Upper lobe of left lung (tissue), 6 donors: ENCODE data around the gene PIK3R6. TPM values are rescaled to one million over a fixed set of nuclear protein-coding genes. Genes with fewer than 3 reads are reported as not detected.

Experiments
- ATAC-seq, 2 donors: fragments of 200-7000 bp; cut with Tn5 transposase; one replicate each; pipeline ENCODE4 v1.9.1; 2022; ENCODE audit warnings: mild to moderate bottlenecking in 2 of 2, moderate library complexity in 2 of 2; ENCODE audit not compliant: low FRiP score in 2 of 2
- DNase-seq, 2 donors: peaks; one replicate each; pipeline ENCODE4 v3.0.0-alpha.2; 2019 to 2020
- H3K27ac ChIP-seq, 4 donors: fragments of 200-600 bp; sonication (generic); one replicate each; pipeline ENCODE4 v1.5.1; 2016 to 2019
- H3K27me3 ChIP-seq, 4 donors: fragments of 200-600 bp; sonication (generic); one replicate each; pipeline ENCODE4 v1.5.1; 2017 to 2019
- H3K36me3 ChIP-seq, 4 donors: fragments of 200-600 bp; sonication (generic); one replicate each; pipeline ENCODE4 v1.5.1; 2016 to 2019
- H3K4me1 ChIP-seq, 4 donors: fragments of 200-600 bp; sonication (generic); one replicate each; pipeline ENCODE4 v1.5.1; 2018 to 2019
- H3K4me3 ChIP-seq, 4 donors: fragments of 200-600 bp; sonication (generic); one replicate each; pipeline ENCODE4 v1.5.1; 2017 to 2019; ENCODE audit warnings: mild to moderate bottlenecking in 2 of 4, moderate library complexity in 1 of 4
- H3K9me3 ChIP-seq, 4 donors: fragments of 200-600 bp; sonication (generic); one replicate each; pipeline ENCODE4 v1.5.1; 2018 to 2019
- CTCF ChIP-seq, 6 experiments: fragments of 450-650 bp in 4 of 6; fragments of 200-600 bp in 2 of 6; sonication (generic) in 2 of 6; IDR thresholded peaks; one replicate each; pipeline ENCODE4 v1.5.1; 2016 to 2019; ENCODE audit warnings: antibody characterized with exemption in 6 of 6
- EP300 ChIP-seq, 4 donors: sonication (generic); formaldehyde crosslinking; IDR thresholded peaks; one replicate each; pipeline ENCODE4 v1.5.1; 2017; ENCODE audit warnings: antibody characterized with exemption in 4 of 4, control low read depth in 2 of 4
- POLR2A ChIP-seq, 4 donors: fragments of 450-650 bp; IDR thresholded peaks; one replicate each; pipeline ENCODE4 v1.5.1; 2016 to 2017; ENCODE audit warnings: antibody characterized with exemption in 4 of 4, mild to moderate bottlenecking in 2 of 4
- POLR2AphosphoS5 ChIP-seq, 2 donors: sonication (generic); formaldehyde crosslinking; IDR thresholded peaks; one replicate each; pipeline ENCODE4 v1.5.1; 2017; ENCODE audit warnings: antibody characterized with exemption in 2 of 2
- WGBS, 2 donors: methylation state at CpG; one replicate each; pipeline ENCODE4 v1.1.5; 2017 to 2018; 5-methylcytosine and 5-hydroxymethylcytosine counted together
- total RNA-seq, 6 donors: library from RNA; depleted of rRNA in 4 of 6; stranded (reverse); fragments of >200 nt in 4 of 6; gene quantifications; one replicate each; pipeline versions ENCODE4 v1.1.0 to v1.2.1, GENCODE V29; 2016 to 2021
- donor health status: DM: no; HTN: no; CAD: no; lungs with moderate emphysema.
- donor health status: DM: no; HTN: yes; CAD: no; lungs with severe emphysema.

The PIK3R6 gene
- total RNA-seq, 6 donors from 2014 or later = 1.1 to 4.2 (median 2.4) TPM

GRCh38 chr17:8835106-8835505 is 32.4 kb downstream of the PIK3R6 start:
- WGBS, 2 donors = 90 to 93% methylated on average over 12 to 14 of the region's 14 CpGs
- H3K4me3 ChIP-seq = no peak overlapping the region
- H3K27ac ChIP-seq = no peak overlapping the region
- TF ChIP-seq POLR2AphosphoS5 (IDR thresholded peaks at IDR 0.05) (no peak), EP300 (IDR thresholded peaks at IDR 0.05) (no peak), CTCF (IDR thresholded peaks at IDR 0.05) (no peak), POLR2A (IDR thresholded peaks at IDR 0.05) (no peak)
- DNase-seq (no peak), ATAC-seq (no peak)
- H3K27me3 ChIP-seq = no peaks in the 10 kb centered on the region
- H3K4me1 ChIP-seq = no peaks in the 10 kb centered on the region
- no peaks in the 10 kb centered on the region for H3K36me3 ChIP-seq
- H3K9me3 ChIP-seq = no peaks in the 10 kb centered on the region

- no peaks in the 10 kb centered on the region for H3K27me3 ChIP-seq
- DNase-seq = peak in 1 of 2 donors; percentile 81
- 61 to 68% methylated on average over 19 to 32 of the region's 33 CpGs for WGBS, 2 donors
Measured at GRCh38 chr17:8832711-8833352, 34.6 kb downstream of the PIK3R6 start.

GRCh38 chr17:8831234-8831849 is 36.1 kb downstream of the PIK3R6 start:
- Histone ChIP-seq H3K4me1 (no peaks in the 10 kb centered on the region), H3K36me3 (no peaks in the 10 kb centered on the region), H3K27ac (no peak overlapping the region), H3K9me3 (no peaks in the 10 kb centered on the region), H3K27me3 (no peaks in the 10 kb centered on the region), H3K4me3 (no peak overlapping the region)
- DNase-seq (no peak), ATAC-seq (no peak)
- TF ChIP-seq POLR2AphosphoS5 (IDR thresholded peaks at IDR 0.05) (no peak), EP300 (IDR thresholded peaks at IDR 0.05) (no peak)
- WGBS, 2 donors = 87 to 89% methylated on average over 6 to 7 of the region's 7 CpGs

More at GRCh38 chr17:8832711-8833352, 34.6 kb downstream of the PIK3R6 start:
- Histone ChIP-seq H3K4me1 (no peaks in the 10 kb centered on the region), H3K9me3 (no peaks in the 10 kb centered on the region), H3K27ac (no peak overlapping the region), H3K36me3 (no peaks in the 10 kb centered on the region), H3K4me3 (no peak overlapping the region)
- no peak for ATAC-seq
- TF ChIP-seq CTCF (IDR thresholded peaks at IDR 0.05) = peak in 3 of 6 experiments; percentile 25 to 38 (median 35)
- no peak for TF ChIP-seq EP300 (IDR thresholded peaks at IDR 0.05)
- TF ChIP-seq POLR2A (IDR thresholded peaks at IDR 0.05) = no peak

- H3K27ac ChIP-seq = no peak overlapping the region
- TF ChIP-seq POLR2A (IDR thresholded peaks at IDR 0.05) = no peak
- no peak for TF ChIP-seq EP300 (IDR thresholded peaks at IDR 0.05)
- TF ChIP-seq CTCF (IDR thresholded peaks at IDR 0.05) = no peak
- no peak for TF ChIP-seq POLR2AphosphoS5 (IDR thresholded peaks at IDR 0.05)
- no peak overlapping the region for H3K4me3 ChIP-seq
- no peaks in the 10 kb centered on the region for H3K27me3 ChIP-seq
- peaks cover 0 to under 1% (median 0%) of the 10 kb centered on the region in 4 donors for H3K9me3 ChIP-seq
- H3K4me1 ChIP-seq = no peaks in the 10 kb centered on the region
- no peak for DNase-seq
- 83 to 90% methylated on average over 10 of the region's 10 CpGs for WGBS, 2 donors
- H3K36me3 ChIP-seq = no peaks in the 10 kb centered on the region
- no peak for ATAC-seq
Measured at GRCh38 chr17:8830141-8830540, 37.3 kb downstream of the PIK3R6 start.

- peak; percentile 16 to 26 for ATAC-seq
- Histone ChIP-seq H3K36me3 (no peaks in the 10 kb centered on the region), H3K4me3 (no peak overlapping the region), H3K27me3 (no peaks in the 10 kb centered on the region), H3K9me3 (peaks cover 0 to 6% (median 0%) of the 10 kb centered on the region in 4 donors), H3K4me1 (no peaks in the 10 kb centered on the region), H3K27ac (no peak overlapping the region)
- DNase-seq = no peak
- WGBS, 2 donors = 89 to 97% methylated on average over 15 to 16 of the region's 16 CpGs
- TF ChIP-seq CTCF (IDR thresholded peaks at IDR 0.05) (no peak), POLR2AphosphoS5 (IDR thresholded peaks at IDR 0.05) (no peak), EP300 (IDR thresholded peaks at IDR 0.05) (no peak), POLR2A (IDR thresholded peaks at IDR 0.05) (no peak)
Measured at GRCh38 chr17:8829036-8829941, 38.2 kb downstream of the PIK3R6 start.
